Fibroblast of skin of right quadriceps (primary cell): ENCODE measurements around the gene SCUBE1.

Source experiments
- DNase-seq: peaks from one replicate; pipeline ENCODE4 v3.0.0-alpha.2; 2013

The SCUBE1 gene

DNA sequence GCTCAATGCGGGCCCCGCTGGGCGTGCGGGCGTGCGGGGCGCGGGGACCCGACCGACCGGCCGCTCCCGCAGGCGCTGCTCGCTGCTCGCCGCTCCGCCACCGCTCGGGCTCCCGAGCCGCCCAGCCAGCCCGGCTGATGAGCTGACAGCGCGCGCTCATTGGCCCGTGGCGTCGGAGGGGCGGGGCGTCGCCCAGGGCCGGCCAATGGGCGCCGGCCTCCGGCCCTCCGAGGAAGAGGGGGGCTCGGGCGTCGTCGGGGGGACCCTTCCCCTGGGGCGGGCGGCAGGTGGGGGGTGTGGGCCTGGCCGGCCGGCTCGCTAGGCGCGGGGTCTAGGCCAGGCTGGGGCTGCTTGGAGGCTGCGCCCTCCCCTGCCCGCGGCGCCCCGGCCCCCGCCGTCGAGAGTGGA lies at the start of gene SCUBE1:
Gene SCUBE1 (minus strand): TSS at position 111 of the 408 bp plus-strand sequence. CDS start 111 bp downstream, outside the sequence.
- DNase-seq: peak; percentile 6

DNA sequence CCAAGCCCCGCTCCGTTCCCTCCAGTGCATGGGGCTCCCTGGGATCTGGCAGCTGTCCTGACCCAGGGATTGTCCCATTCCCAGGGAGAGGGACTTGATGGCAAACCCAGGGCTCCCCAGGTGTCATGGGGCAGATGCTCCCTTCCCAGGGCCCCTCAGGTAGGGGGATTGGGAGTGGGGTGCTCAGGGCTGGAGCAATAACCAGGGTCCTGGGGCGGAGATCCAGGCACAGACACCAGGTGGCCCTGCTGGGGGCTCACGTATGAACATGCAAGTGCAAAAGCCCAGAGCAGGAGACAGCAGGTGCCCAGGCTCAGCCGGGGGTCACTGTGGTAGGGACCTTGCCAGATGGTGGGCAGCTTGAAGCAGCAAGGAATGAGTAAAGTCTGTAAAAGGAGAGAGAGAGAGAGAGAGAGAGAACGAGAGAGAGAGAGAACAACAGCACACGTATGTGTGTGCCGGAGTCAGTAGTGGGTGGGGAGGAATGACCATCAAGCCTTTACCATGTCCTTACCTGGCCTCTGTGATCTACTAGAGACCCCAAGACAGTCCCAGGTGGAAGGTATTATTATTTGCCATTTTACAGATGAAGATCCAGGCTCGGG lies 49.3 kb upstream of the SCUBE1 start:
- no peak for DNase-seq

DNA sequence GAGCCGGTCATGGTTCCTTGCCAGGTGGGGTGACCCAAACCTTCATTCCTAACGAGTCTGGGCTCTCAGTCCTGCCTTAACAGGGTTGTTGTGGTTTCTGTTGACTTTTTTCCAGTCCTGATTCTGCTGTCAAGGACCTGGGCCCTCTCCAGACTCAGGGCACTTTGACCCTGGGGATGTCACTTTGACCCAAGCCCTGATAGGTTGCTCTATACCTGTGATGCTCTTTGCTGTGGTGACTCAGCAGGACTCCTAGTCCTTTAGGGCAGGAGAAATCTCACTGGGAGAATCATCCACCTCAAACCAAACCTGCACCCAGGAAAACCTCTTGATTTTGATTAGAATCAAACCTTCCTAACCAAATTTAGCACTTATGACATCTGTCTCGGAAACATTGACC lies 48.1 kb upstream of the SCUBE1 start:
- DNase-seq: no peak

DNA sequence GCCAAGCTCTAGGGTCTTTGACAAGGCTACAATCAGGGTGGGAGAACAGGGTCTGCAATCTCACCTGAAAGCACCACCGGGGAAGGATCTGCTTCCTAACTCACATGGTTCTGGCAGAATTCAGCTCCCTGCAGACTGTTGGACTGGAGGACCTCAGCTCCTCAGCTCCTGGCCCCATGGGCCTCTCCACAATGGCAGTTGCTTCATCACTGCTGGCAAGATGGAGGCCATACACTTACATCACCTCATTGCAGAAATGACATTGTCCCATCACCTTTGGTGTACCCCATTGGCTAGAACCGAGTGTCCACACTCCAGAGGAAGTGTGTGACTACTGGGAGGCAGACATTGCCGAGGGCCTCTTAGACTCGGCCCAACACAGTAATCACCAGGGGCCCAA lies 47.7 kb upstream of the SCUBE1 start:
- DNase-seq: no peak

DNA sequence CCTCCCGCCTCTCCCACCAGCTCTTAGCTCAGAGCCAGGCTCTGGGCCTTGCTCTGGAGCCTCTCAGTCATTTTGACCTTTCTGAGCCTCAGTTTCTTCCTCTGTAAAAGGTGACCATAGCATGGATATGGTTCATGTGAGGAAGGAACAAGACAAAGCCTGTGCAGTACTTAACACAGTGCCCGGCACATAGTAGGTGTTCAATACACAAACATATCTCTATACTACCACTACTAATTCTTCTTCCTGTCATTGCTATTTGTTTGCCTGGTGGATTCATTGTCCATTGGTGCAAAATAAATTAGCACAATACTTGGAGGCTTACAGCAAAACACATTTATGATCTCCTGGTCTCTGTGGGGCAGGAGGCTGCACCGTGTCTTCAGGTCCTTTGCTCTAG lies 47.0 kb upstream of the SCUBE1 start:
- no peak for DNase-seq

DNA sequence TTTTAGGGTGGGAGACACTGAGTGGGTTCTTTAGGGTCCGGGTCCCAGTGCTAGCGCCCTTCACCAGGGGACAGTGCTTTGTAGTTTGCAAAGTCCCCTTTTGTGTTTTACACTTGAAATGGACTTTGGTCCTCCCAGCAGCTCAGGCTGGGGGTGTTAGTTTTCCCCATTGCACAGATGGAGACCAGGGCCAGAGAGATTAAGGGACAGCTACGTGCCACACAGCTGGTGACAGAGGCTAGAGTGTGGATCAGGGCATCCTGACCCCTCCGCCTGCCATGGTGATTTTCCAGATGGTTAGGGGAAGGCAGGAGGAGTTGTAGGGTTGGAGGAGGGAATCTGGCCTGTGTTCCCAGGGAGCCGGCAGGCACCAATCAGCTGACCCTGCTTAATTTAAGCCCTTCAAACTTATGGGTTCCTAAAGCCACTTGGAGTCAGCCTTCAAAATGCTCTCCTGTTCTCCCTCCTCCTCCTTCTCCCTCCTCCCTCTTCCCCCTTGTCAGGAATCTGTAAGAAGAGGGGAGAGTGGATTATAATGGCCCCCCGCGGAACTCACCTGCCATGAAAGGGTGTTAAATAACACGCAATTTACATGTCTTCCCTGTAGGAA lies 46.2 kb upstream of the SCUBE1 start:
- no peak for DNase-seq

DNA sequence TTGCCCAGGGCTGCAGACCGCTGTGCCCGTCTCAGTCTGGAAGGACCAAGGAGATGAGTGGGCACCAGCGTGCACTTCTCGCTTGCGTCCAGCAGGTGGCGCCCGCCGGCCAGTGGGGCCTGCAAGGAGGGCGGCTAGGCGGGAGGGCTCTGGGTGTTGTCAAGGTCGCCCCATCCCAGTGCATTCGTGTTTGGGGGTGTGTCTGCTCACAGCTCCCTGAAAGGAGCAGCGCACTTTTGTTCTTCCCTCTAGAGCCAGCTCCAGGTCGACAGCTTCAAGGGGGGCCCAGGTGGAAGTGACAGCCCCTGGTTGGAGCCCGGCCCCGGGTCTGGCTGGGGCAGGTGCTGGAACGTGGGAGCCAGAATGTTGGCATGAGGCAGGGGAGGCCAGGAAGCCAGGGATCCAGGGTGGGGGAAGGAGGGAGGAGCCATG lies 45.3 kb upstream of the SCUBE1 start:
- DNase-seq: peak; percentile 35

DNA sequence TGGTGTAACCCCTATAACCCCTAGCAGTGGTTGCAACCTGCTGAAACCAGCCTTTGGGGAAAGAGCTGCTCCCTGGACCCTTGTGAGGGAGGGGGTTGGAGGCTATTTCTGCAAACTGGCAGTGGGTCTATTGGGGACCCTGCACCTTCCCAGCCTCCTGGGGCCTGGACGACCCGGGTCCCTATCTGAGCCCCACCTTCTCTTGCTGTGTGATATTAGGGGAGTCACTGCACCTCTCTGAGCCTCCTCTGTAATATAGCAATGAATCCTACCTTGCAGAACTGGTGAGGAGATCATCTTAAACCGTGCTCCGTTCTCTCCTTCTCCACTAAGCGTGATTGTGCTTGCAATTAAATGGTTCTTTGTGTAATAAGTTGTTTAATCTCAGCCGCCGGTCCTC lies 44.6 kb upstream of the SCUBE1 start:
- DNase-seq: no peak

DNA sequence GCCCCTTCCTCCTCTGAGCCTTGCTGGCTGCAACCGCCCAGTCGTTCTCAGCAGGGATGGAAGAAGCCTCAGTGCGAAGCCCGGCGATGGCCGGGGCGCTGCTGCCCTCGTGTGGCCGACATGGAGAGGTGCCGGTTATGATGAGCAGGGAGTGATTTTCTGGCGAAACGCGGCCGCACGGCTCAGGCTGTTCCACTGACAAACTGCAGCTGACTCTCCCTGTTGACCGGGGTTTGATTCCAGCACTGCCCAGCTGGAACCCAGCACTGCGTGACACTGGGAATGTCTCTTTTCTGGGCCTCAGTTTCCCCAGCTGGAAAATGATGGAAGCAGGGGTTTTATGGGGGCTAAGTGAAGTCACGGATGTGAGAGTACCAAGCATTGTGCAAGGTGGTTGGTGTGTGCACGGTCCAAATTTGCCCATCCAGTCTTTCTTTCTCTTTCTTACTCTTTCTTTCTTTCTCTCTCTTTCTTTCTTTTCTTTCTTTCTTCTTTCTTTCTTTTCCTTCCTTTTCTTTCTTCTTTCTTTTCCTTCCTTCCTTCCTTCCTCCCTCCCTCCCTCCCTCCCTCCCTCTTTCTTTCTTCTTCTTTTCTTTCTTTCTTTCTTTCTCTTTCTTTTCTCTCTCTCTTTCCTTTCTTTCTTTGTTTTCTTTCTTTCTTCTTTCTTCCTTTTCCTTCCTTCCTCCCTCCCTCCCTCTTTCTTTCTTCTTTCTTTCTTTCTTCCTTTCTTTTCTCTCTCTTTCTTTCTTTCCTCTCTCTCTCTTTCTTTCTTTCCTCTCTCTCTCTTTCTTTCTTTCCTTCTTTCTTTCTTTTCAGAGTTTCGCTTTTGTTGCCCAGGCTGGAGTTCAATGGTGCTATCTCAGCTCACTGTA lies 42.8 kb upstream of the SCUBE1 start:
- DNase-seq: peak; percentile 53

DNA sequence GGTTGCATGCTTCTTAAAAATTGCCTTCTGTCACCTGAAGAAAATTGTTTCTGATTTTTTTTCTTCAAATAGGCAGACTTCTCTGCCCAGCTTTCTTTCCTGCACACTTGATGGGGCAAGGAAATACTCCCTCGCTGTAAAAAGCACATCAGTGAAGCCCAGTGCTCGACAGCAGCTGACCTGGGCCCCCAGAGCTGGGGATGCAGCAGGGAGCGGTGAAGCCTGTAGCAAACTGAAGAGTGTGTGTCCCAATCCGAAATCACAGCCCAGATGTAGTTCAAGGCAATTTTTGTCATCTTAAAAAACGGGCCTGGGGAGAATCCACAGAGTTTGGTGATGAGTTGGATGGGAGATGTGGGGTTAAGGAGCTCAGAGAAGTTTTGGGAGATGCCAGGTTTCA lies 41.7 kb upstream of the SCUBE1 start:
- DNase-seq: no peak

DNA sequence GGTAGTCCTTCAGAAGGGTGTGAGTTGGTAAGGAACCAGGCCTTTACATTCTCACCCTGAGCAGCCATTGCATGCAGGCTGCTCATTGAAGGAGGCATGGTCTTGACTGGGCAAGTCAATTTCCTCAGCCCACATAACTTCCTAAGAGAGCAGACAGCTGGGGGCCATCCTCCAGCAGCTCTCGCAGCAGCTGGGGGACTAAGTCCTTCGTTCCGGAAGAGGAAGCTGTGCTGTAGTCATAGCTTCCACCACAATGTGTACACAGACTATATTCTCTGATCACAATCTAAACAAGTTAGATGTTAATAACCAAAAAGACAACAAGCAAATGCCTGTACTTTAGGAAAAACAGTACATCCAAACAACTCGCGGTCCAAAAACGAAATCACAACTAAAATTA lies 38.5 kb upstream of the SCUBE1 start:
- no peak for DNase-seq

DNA sequence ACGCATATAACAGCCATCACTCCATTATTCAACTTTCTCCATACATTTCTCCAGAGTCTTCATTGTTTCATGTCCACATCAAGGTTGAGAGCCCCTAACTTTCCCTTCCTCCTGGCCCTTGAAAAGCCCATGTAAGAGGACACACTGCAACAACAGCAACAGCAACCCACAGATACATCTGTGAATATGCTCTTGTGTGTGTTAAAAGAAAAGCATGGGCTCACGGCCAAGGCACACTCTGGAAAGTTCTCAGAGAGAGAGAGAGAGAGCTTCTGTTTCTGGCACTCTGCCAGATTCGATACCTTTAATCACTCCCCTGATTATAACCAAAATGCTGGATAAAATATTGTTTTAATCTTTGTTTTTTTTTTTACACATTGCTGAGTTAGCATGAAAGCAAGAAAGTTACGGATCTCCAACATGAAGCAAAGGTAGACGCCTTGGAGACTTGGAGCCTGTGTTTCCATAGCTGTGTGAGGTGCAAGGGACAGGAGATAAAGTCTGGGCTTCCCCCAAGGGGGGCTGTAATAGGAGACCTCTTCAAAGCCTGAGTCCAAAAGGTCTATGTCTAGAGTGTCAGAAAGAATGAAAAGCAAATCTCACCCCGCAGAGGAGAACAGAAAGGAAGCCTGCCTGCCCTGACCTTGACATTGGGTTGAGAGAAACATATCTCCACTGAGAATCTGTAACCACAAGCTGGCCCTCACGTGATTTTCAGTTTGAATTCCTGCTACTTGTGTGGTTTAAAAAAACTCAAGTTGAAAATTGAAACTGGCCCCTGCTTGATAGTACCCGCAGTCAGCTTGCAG lies 34.9 kb upstream of the SCUBE1 start:
- no peak for DNase-seq

DNA sequence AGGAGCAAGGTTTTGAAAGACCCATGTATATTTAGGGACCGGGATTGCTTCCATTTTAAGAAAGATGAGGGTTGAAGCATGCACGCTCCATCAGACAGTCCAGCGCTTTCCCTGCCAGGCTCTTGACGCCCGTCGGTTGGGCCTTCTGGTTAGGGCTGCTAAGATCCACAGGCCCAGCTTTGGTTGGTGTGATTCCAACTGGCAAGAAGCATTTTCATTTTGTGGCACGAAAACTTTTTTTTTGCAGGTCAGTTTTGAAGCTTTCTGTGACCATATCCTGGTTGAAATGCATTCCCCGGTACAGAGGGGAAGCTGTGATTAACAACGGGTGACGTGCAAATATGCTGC lies 34.4 kb upstream of the SCUBE1 start:
- peak; percentile 19 for DNase-seq

DNA sequence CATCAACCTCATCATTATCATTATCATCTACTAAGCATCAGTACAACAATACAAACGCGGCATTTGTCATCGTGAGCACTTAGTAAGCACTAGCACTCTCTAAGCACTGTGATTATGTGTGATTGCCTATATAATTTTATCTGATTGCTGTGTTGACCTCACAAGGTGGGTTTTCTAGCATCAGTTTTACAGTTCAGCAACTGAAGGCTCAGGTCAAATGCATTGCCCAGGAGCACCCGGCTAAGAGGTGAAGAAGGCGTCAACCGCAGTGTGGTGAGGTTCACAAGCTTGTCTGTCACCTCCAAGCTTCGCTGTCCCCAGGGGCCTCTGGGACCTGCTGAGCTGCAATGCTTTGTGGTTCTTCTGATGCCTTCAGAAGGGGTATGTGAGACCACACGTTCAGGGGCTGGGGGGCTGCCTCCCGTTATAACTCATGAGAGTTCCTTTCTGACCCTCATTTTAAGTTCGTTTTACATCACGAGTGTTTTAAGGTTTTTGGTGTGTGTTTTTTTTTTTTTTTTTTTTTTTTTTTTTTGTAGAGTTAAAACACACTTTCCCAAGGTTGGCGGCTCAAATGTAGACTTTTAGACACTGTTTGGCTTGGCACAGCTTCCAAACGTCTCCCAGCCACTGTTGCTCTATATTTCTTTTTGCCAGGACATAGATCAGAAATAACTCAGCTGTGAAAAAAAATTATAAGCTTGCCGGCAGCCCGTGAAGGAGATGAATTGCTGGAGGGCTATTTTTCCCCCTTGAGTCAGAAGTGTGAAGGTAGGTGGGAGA lies 33.8 kb upstream of the SCUBE1 start:
- DNase-seq: no peak

DNA sequence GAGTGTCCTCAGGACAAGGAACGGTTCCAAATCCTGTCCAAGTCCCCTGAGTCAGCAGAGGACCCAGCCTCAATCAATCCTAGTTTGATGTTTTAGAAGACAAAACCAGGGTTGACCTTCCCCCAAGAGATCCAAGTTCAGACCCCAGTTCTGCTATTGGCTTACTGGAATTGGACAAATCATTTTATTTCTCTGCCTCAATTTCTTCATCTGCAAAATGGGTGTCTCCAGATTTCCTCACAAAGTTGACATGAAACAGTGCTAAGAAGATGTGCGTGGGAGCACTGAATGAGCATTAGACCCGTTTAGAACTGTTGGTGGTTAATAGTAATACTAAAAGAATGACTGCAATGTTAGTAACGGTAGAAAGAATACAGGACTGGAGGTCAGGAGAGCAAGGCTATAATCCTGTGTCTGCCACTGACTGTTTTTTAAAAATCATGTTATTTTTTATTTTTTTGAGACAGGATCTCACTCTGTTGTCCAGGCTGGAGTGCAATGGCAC lies 32.8 kb upstream of the SCUBE1 start:
- DNase-seq: peak; percentile 11

DNA sequence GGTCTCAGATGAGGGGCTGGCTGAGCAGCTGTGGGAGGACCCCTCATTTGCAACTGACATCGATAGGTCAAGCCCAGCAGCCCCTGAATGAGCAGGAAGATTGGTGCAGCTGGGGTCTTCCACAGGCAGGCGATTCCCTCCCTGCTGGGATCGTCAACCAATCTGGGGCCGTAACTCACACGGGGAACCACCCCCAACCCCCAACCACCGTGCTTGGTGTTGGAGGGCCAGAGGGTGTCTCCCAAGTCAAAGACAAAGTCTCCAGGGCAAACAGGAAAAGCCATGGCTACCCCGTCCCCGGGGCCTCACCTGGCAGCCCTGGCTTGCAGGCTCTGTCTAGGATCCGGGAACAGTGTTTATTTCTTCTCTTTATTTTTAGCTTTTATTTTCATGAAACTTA lies 26.9 kb upstream of the SCUBE1 start:
- DNase-seq: no peak

DNA sequence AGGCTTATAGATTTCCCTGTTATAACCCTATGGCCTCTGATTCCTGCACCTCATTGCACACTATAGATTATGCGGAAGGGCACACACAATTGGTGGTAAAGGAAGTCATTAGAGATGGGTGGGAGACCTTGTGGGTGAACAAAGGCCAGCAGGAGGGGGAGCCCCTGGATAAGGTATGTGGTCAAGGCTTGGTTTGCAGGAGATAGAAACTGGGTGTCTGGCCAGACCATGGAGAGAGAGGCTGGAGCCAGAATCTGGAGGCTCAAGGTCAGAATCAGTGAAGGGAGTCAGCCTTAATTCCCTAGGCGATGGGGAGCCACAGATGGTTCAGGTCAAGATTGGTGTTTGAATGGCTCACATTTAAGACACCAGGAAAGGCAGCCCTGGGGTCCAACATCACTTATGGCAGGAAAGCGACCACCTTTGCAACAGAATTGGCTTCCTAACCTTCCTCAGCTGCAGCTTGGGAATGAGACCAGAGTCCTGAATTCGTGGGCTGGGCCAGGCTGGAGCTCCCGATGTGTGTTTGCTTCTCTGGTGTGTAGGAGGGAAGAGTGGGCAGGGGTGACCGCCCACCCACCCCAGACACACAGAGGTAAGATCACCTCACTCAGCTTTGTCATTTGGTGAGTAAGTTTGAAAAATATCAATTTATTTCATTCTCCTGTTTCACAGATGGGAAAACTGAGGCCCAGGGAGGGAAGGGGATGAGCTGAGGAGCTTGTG lies 22.7 kb upstream of the SCUBE1 start:
- DNase-seq: no peak

DNA sequence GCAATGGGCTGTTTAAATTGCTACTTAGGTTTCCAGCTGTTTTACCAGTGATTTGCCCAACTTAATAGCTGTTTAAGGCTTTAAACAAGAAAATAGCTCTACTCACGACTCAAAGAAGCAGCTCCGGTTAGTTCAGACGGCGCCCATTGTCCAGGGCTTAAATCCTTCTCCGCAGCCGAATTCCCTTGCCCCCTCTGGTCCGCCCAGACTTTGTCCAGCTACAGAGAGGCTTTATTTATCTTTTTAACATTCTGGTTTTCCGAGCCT lies 20.9 kb upstream of the SCUBE1 start:
- no peak for DNase-seq

DNA sequence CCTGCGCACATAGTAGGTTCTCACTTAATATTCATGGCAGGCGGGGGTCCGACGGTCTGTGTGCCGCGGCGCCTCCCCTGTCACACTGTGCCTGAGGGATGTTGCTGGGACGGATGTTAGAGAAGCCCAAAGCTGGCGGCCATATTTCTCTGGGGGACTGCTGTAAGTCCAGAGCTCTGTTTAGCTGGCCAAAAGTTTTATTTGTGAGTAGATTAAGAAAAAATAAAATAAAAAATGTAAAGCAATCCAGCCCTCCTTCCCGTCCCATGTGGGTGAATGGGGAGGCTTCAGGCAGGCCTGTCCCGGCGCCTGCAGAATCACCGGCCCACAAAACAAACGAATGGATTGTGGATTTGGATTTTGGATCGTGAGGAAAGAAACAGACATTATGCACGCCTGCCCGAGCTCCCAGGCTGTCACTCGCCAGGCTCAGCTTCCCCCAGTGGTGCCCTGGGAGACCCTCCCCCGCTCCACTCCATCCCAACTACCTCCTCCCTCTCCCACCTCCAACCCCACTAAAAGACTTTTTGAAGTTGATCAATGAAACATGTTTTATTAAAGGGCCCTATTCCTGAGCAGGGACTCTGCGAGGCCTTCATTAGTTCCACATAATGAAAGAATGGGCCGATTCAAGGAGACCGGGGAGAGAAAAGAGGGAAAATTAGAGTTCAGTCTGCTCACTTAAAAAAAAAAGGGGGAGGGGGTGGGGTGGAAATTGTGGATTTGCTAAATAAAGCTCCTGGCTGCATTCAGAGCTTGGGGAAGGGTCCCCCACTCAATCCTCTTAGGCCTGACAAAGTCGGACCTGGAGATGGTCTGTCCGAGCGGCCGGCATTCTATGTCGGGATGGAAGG lies 20.4 kb upstream of the SCUBE1 start:
- no peak for DNase-seq

DNA sequence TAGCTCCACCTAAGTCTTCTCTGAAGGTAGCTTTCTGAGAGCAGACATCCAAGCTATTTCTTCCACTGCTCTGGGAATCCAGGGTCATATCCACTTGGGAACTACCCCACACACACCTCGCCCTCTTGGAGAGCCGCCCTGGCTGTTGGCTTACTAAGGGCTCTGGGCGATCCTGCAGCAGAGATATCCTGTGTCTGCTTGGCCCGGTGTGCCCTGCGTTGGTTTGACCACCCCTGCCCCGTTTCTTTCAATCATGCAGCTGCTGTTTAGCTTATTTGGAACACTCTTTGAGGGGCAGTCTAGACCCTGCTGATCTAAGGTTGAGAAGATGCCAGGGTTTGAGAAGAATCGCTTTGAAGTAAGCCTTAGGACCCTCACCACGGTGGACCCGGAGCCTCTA lies 17.4 kb upstream of the SCUBE1 start:
- no peak for DNase-seq

DNA sequence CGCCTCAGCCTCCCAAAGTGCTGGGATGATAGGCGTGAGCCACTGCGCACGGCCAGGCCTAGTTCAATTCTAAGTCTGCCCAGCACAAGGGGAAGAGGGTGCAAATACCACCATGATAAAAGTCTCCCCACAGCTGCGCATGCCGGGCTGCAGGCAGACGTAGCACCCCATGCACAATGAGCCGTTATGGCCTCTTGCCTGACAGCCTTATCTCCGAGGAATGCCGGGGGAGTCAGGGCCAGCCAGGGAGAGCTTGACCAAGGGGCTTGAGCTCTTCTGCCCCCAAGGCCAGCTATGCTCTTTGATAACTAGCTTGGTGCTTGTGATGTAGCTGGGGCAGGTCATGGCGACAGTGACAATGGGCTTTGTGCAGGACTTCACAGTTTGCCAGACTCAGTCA lies 13.7 kb upstream of the SCUBE1 start:
- DNase-seq: no peak
